K562 (cell line): ENCODE results near the gene DAAM1. TPM values are rescaled to one million over a fixed set of nuclear protein-coding genes. Genes with fewer than 3 reads are reported as not detected.

Source experiments
- ATAC-seq: fragments of 200-7000 bp; cut with Tn5 transposase; 3 replicates; pipeline ENCODE4 v1.9.1; 2020; ENCODE audit warnings: moderate library complexity
- BruUV-seq: library from RNA; stranded (reverse); fragments of 400-500 nt; replicated peaks from 2 replicates; lab custom pipeline; 2021; lab: Mats Ljungman, UMichigan
- CTCF ChIA-PET: fragments of 300-600 bp; formaldehyde crosslinking; extraction: SDS; loops from one replicate; lab custom pipeline; 2021; ENCODE audit warnings: low intra/inter-chr PET ratio; lab: Yijun Ruan, JAX
- POLR2A ChIA-PET: fragments of 300-600, 350-650 bp; sonication (Branson Sonifier 250); formaldehyde crosslinking; extraction: SDS; loops from one replicate; lab custom pipeline; 2021; ENCODE audit warnings: antibody characterized with exemption, inconsistent platforms; lab: Yijun Ruan, JAX
- DNase-seq, 4 experiments: peaks; one replicate each; pipeline versions ENCODE4 v3.0.0 to v3.0.0-alpha.2; 2011 to 2018; ENCODE audit warnings: low spot score in 3 of 4, mixed read lengths in 3 of 4; ENCODE audit errors: extremely low read depth in 1 of 4
- FAIRE-seq: peaks from 2 replicates; lab custom pipeline; 2011; peaks lifted over from hg19 to GRCh38; lab: Jason Lieb, UNC
- H2AFZ ChIP-seq: 2 replicates; pipeline ENCODE4 v1.6.0; 2011; ENCODE audit warnings: low read depth, low read length, control low read depth, inconsistent platforms
- H3K27ac ChIP-seq: fragments of 200-600 bp; 3 replicates; pipeline ENCODE4 v1.8.0; 2011; ENCODE audit warnings: low read depth, mild to moderate bottlenecking, control low read depth, inconsistent platforms, low read length, moderate library complexity, mixed read lengths; ENCODE audit errors: extremely low read depth
- H3K27me3 ChIP-seq, 2 experiments: fragments of 300-600 bp in 1 of 2; 2 replicates in 1 of 2; 3 replicates in 1 of 2; pipeline versions ENCODE4 v1.6.0 to v1.8.0; 2011; ENCODE audit warnings: inconsistent platforms in 2 of 2, low read length in 2 of 2, mild to moderate bottlenecking in 1 of 2, mixed read lengths in 1 of 2, moderate library complexity in 1 of 2; ENCODE audit not compliant: control insufficient read depth in 2 of 2, insufficient read depth in 2 of 2
- H3K36me3 ChIP-seq: fragments of 300-600 bp; 3 replicates; pipeline ENCODE4 v1.8.0; 2011; ENCODE audit warnings: mild to moderate bottlenecking, low read length, inconsistent platforms; ENCODE audit not compliant: control insufficient read depth, insufficient read depth
- H3K4me1 ChIP-seq, 2 experiments: fragments of 200-600 bp in 1 of 2; replicated peaks in 1 of 2; 2 replicates in 1 of 2; 3 replicates in 1 of 2; pipeline versions ENCODE4 v1.5.1 to v1.8.0; 2011; ENCODE audit warnings: inconsistent platforms in 2 of 2, low read length in 2 of 2, mild to moderate bottlenecking in 1 of 2, mixed read lengths in 1 of 2, moderate library complexity in 1 of 2; ENCODE audit not compliant: control insufficient read depth in 2 of 2, insufficient read depth in 2 of 2
- H3K4me2 ChIP-seq: 2 replicates; pipeline ENCODE4 v1.6.1; 2011; ENCODE audit warnings: low read length, control low read depth, inconsistent platforms, mixed read lengths; ENCODE audit not compliant: insufficient read depth
- H3K4me3 ChIP-seq: fragments of 200-600 bp; sonication (generic), shearing (Covaris generic); 2 replicates; pipeline ENCODE4 v1.5.1; 2016; ENCODE audit warnings: control low read depth, inconsistent platforms
- H3K79me2 ChIP-seq: fragments of 200-600 bp; 3 replicates; pipeline ENCODE4 v1.8.0; 2011; ENCODE audit warnings: low read length, inconsistent platforms; ENCODE audit not compliant: control insufficient read depth, insufficient read depth
- H3K9ac ChIP-seq, 2 experiments: 2 replicates each; pipeline versions ENCODE4 v1.6.0 to v1.6.1; 2011; ENCODE audit warnings: low read depth in 2 of 2, low read length in 2 of 2, control low read depth in 1 of 2, inconsistent platforms in 1 of 2, mild to moderate bottlenecking in 1 of 2, mixed read lengths in 1 of 2; ENCODE audit not compliant: insufficient read depth in 1 of 2
- H3K9me1 ChIP-seq: one replicate; pipeline ENCODE4 v1.6.0; 2011; ENCODE audit warnings: inconsistent platforms, mild to moderate bottlenecking, low read length, moderate library complexity; ENCODE audit not compliant: control insufficient read depth, insufficient read depth
- H3K9me3 ChIP-seq: replicated peaks from 2 replicates; pipeline ENCODE4 v1.5.1; 2011; ENCODE audit warnings: low read depth, low read length, inconsistent platforms; ENCODE audit not compliant: control insufficient read depth, insufficient read depth
- H4K20me1 ChIP-seq: replicated peaks from 2 replicates; pipeline ENCODE4 v1.6.1; 2011; ENCODE audit warnings: low read length, inconsistent platforms, mixed read lengths; ENCODE audit not compliant: control insufficient read depth, insufficient read depth
- ARID1B ChIP-seq: fragments of 450-650 bp; IDR thresholded peaks from 2 replicates; pipeline ENCODE4 v1.6.1; 2016; ENCODE audit warnings: antibody characterized with exemption, mild to moderate bottlenecking, inconsistent platforms
- CSDE1 ChIP-seq, 2 experiments: fragments of 450-650 bp; IDR thresholded peaks; 2 replicates each; pipeline ENCODE4 v1.6.1; 2016; ENCODE audit warnings: mild to moderate bottlenecking in 1 of 2
- KAT2B ChIP-seq: IDR thresholded peaks from one replicate; pipeline ENCODE4 v1.6.1; 2012; ENCODE audit warnings: low read depth, mild to moderate bottlenecking, control low read depth, inconsistent platforms, low read length, moderate library complexity
- L3MBTL2 ChIP-seq: fragments of 450-650 bp; IDR thresholded peaks from 2 replicates; pipeline ENCODE4 v1.6.1; 2016; ENCODE audit warnings: mild to moderate bottlenecking, moderate library complexity
- MCM2 ChIP-seq: fragments of 450-650 bp; IDR thresholded peaks from 2 replicates; pipeline ENCODE4 v1.6.1; 2017; ENCODE audit warnings: low read depth, mild to moderate bottlenecking
- MEIS2 ChIP-seq: fragments of 450-650 bp; IDR thresholded peaks from 2 replicates; pipeline ENCODE4 v1.6.1; 2014; ENCODE audit warnings: mild to moderate bottlenecking; ENCODE audit not compliant: partially characterized antibody
- RFX5 ChIP-seq: IDR thresholded peaks from 2 replicates; pipeline ENCODE4 v1.6.1; 2011; ENCODE audit warnings: low read depth, mild to moderate bottlenecking, improper control_type of control experiment, low read length
- RHOXF2B ChIP-seq: fragments of 250-450 bp; sonication (Bioruptor Pico); conservative IDR thresholded peaks from 2 replicates; pipeline ENCODE4 v1.5.1; 2021
- SIX5 ChIP-seq, 2 experiments: IDR thresholded peaks; 2 replicates each; pipeline ENCODE4 v1.6.1; 2011; ENCODE audit warnings: low read length in 2 of 2, borderline replicate concordance in 1 of 2, low read depth in 1 of 2, mild to moderate bottlenecking in 1 of 2, moderate library complexity in 1 of 2; ENCODE audit not compliant: insufficient read depth in 1 of 2
- SOX6 ChIP-seq: fragments of 450-650 bp; IDR thresholded peaks from 2 replicates; pipeline ENCODE4 v1.6.1; 2014; ENCODE audit warnings: mild to moderate bottlenecking
- TEAD2 ChIP-seq: fragments of 450-650 bp; IDR thresholded peaks from 2 replicates; pipeline ENCODE4 v1.6.1; 2016; ENCODE audit warnings: missing genetic modification characterization, control low read depth, missing compliant biosample characterization
- ZNF311 ChIP-seq: fragments of 250-450 bp; sonication (Bioruptor Pico); IDR thresholded peaks from 2 replicates; pipeline ENCODE4 v1.4.0; 2020; ENCODE audit warnings: mild to moderate bottlenecking, moderate library complexity
- ZNF324 ChIP-seq: fragments of 250-450 bp; sonication (Bioruptor Pico); IDR thresholded peaks from 2 replicates; pipeline ENCODE4 v1.4.0; 2020; ENCODE audit warnings: mild to moderate bottlenecking
- WGBS: fragments of 100-300 bp; shearing (Covaris generic); methylation state at CpG from one replicate; pipeline ENCODE4 v1.1.6; 2016; ENCODE audit warnings: low coverage, mixed read lengths; ENCODE audit not compliant: insufficient coverage; ENCODE audit errors: missing lambda C conversion rate; 5-methylcytosine and 5-hydroxymethylcytosine counted together
- in situ Hi-C: fragments of 300-500 bp; cut with MboI; formaldehyde crosslinking; loops from 4 replicates; pipeline ENCODE4 v1.15.0; 2018; ENCODE audit warnings: inconsistent platforms, mixed read lengths
- intact Hi-C: fragments of 100-400 bp; cut with micrococcal nuclease; formaldehyde crosslinking; loops from 2 replicates; pipeline ENCODE4 v1.14.2; 2022
- polyA plus RNA-seq, 8 experiments: library from polyadenylated mRNA; depleted of rRNA in 4 of 8; stranded (reverse) in 5 of 8; unstranded in 3 of 8; fragments of >200 nt; fragmentation: Nextera tagmentation in 2 of 8; fragmentation: Illumina TruSeq in 1 of 8; extraction: Ambion mirVana in 2 of 8; extraction: Trizol in 1 of 8; gene quantifications; 2 replicates each; pipeline versions ENCODE4 v1.2.1 to v1.2.3, GENCODE V29; 2011 to 2014; ENCODE audit warnings: inconsistent platforms in 1 of 8, missing spikeins in 1 of 8
- total RNA-seq, 7 experiments: library from RNA; depleted of rRNA in 6 of 7; stranded (reverse); fragments of >200 nt in 6 of 7; fragmentation: Illumina TruSeq in 2 of 7; extraction: Trizol in 2 of 7; gene quantifications; 2 replicates each; pipeline versions ENCODE4 v1.2.1 to v1.2.3, GENCODE V29; 2011 to 2021; ENCODE audit warnings: low replicate concordance in 1 of 7
- TF ChIP-seq, protein P1 (sequence below): IDR thresholded peaks from 2 replicates; pipeline ENCODE4 v1.6.1; 2014; ENCODE audit warnings: antibody characterized with exemption
- TF ChIP-seq, protein P2 (sequence below): fragments of 450-650 bp; formaldehyde crosslinking; IDR thresholded peaks from 2 replicates; pipeline ENCODE4 v1.4.0; 2020; ENCODE audit warnings: mild to moderate bottlenecking, mixed read lengths
- TF ChIP-seq, protein P3 (sequence below): fragments of 250-450 bp; sonication (Bioruptor Pico); IDR thresholded peaks from 2 replicates; pipeline ENCODE4 v1.4.0; 2020; ENCODE audit warnings: mild to moderate bottlenecking, moderate library complexity
- TF ChIP-seq, protein P4 (sequence below): fragments of 250-450 bp; sonication (Bioruptor Pico); IDR thresholded peaks from 2 replicates; pipeline ENCODE4 v1.5.1; 2021; ENCODE audit warnings: mild to moderate bottlenecking

The DAAM1 gene
- total and polyA plus RNA-seq, 9 of the 15 experiments (the other 6 are each of a cell fraction or from before 2014, with no cell fraction given): 3.6 to 11.6 (median 6.7) TPM

DNA sequence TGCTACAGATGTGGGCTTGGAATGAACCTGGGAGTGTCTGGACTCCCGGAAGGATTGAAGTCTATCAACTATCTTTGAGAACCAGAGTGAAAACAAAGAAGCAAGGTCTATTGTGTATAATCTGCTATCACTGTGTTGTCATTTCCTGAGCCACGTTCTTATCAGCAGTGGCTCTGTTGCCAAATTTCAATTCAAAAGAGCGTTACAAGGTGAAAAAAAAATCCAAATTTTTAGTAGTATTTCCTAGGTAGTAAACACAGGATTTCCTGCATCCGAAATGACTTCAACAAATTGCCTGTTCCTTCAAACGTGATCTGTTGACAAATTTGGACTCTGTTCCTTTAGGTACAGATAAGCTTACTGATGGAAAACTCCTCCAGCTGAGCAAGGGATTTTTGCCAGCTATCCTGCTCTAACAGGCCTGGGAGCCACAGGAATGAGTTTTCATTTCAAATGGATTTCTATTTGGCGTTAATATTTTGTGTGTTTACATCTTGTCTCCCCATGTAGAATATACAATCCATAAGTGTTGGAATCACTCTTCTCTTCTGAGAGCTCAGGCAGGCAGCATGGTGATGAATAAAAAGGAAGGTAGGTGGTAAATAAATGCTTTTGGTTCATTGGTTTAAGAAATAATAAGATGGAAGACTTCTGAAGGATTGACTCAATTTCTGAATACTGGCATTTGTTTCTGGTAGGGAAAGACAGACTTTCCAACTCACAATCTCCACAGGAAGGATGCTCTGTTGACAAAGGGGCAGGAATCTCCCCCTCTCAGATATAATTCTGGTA lies 218.2 kb downstream of the DAAM1 start:
- FAIRE-seq (no peak), ATAC-seq (no peak; the same call in 2 of the 3 replicates), DNase-seq (peak in 1 of 4 experiments; percentile 17)
- in situ Hi-C loops (no loop called here), intact Hi-C loops (no loop called here)
- Histone ChIP-seq H2AFZ (peak overlapping the region; percentile 24; the same call in 1 of the 2 replicates), H3K79me2 (no peaks in the 10 kb centered on the region), H3K9me3 (no peaks in the 10 kb centered on the region), H3K4me3 (no peak overlapping the region), H3K9me1 (no peaks in the 10 kb centered on the region), H3K9ac (no peak overlapping the region), H3K27me3 (no peaks in the 10 kb centered on the region), H3K27ac (no peak overlapping the region), H3K4me2 (no peak overlapping the region), H4K20me1 (no peaks in the 10 kb centered on the region), H3K36me3 (no peaks in the 10 kb centered on the region), H3K4me1 (no peaks in the 10 kb centered on the region; a peak in 3 of 5 replicates)
- BruUV-seq: no TSS peak
- ChIA-PET POLR2A (no interaction called here), CTCF (no interaction called here)
- WGBS: 0% methylated on average over 6 of the region's 6 CpGs
- TF ChIP-seq SOX6 (peak; percentile 65), TEAD2 (tag) (no peak), ARID1B (peak; percentile 42; the same call in 1 of the 2 replicates), MEIS2 (no peak), RHOXF2B (CRISPR knock-in tag) (no peak), MCM2 (no peak), ZNF324 (CRISPR knock-in tag) (no peak), RFX5 (no peak), SIX5 (IDR thresholded peaks at IDR 0.05; ENCODE audit: borderline replicate concordance in 1 of 2, insufficient read depth in 1 of 2, low read depth in 1 of 2, low read length in 2 of 2) (no peak), L3MBTL2 (no peak), KAT2B (no peak), CSDE1 (IDR thresholded peaks at IDR 0.05) (no peak), ZNF311 (CRISPR knock-in tag) (no peak)
- TF ChIP-seq, protein P1, sequence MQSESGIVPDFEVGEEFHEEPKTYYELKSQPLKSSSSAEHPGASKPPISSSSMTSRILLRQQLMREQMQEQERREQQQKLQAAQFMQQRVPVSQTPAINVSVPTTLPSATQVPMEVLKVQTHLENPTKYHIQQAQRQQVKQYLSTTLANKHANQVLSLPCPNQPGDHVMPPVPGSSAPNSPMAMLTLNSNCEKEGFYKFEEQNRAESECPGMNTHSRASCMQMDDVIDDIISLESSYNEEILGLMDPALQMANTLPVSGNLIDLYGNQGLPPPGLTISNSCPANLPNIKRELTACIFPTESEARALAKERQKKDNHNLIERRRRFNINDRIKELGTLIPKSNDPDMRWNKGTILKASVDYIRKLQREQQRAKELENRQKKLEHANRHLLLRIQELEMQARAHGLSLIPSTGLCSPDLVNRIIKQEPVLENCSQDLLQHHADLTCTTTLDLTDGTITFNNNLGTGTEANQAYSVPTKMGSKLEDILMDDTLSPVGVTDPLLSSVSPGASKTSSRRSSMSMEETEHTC: no peak
- TF ChIP-seq, protein P2, sequence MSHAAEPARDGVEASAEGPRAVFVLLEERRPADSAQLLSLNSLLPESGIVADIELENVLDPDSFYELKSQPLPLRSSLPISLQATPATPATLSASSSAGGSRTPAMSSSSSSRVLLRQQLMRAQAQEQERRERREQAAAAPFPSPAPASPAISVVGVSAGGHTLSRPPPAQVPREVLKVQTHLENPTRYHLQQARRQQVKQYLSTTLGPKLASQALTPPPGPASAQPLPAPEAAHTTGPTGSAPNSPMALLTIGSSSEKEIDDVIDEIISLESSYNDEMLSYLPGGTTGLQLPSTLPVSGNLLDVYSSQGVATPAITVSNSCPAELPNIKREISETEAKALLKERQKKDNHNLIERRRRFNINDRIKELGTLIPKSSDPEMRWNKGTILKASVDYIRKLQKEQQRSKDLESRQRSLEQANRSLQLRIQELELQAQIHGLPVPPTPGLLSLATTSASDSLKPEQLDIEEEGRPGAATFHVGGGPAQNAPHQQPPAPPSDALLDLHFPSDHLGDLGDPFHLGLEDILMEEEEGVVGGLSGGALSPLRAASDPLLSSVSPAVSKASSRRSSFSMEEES (CRISPR knock-in tag): no peak
- TF ChIP-seq, protein P3, sequence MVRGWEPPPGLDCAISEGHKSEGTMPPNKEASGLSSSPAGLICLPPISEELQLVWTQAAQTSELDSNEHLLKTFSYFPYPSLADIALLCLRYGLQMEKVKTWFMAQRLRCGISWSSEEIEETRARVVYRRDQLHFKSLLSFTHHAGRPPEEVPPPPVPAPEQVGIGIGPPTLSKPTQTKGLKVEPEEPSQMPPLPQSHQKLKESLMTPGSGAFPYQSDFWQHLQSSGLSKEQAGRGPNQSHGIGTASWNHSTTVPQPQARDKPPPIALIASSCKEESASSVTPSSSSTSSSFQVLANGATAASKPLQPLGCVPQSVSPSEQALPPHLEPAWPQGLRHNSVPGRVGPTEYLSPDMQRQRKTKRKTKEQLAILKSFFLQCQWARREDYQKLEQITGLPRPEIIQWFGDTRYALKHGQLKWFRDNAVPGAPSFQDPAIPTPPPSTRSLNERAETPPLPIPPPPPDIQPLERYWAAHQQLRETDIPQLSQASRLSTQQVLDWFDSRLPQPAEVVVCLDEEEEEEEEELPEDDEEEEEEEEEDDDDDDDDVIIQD (CRISPR knock-in tag): no peak
- TF ChIP-seq, protein P4, sequence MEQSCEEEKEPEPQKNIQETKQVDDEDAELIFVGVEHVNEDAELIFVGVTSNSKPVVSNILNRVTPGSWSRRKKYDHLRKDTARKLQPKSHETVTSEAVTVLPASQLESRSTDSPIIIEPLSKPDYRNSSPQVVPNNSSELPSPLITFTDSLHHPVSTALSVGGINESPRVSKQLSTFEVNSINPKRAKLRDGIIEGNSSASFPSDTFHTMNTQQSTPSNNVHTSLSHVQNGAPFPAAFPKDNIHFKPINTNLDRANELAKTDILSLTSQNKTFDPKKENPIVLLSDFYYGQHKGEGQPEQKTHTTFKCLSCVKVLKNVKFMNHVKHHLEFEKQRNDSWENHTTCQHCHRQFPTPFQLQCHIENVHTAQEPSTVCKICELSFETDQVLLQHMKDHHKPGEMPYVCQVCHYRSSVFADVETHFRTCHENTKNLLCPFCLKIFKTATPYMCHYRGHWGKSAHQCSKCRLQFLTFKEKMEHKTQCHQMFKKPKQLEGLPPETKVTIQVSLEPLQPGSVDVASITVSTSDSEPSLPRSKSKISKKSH: no peak
